HL-60 (cell line): ENCODE data around the gene IWS1.

Experiments used
- POLR2AphosphoS5 ChIP-seq: IDR thresholded peaks from 2 replicates; pipeline ENCODE4 v1.6.1; 2012; ENCODE audit warnings: low read depth
- TF ChIP-seq, protein P1 (sequence below): IDR thresholded peaks from one replicate; pipeline ENCODE4 v1.5.1; 2011; ENCODE audit warnings: low read length, control low read depth, inconsistent platforms; ENCODE audit not compliant: insufficient read depth

- TF ChIP-seq, protein P1, sequence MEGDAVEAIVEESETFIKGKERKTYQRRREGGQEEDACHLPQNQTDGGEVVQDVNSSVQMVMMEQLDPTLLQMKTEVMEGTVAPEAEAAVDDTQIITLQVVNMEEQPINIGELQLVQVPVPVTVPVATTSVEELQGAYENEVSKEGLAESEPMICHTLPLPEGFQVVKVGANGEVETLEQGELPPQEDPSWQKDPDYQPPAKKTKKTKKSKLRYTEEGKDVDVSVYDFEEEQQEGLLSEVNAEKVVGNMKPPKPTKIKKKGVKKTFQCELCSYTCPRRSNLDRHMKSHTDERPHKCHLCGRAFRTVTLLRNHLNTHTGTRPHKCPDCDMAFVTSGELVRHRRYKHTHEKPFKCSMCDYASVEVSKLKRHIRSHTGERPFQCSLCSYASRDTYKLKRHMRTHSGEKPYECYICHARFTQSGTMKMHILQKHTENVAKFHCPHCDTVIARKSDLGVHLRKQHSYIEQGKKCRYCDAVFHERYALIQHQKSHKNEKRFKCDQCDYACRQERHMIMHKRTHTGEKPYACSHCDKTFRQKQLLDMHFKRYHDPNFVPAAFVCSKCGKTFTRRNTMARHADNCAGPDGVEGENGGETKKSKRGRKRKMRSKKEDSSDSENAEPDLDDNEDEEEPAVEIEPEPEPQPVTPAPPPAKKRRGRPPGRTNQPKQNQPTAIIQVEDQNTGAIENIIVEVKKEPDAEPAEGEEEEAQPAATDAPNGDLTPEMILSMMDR = no peak
- TF ChIP-seq POLR2AphosphoS5 = no peak
Measured at GRCh38 chr2:127570282-127571250, 44.3 kb upstream of the IWS1 start.
